HTR-8/SVneo (cell line): Measurements from ENCODE around the gene MAP7.
"Not testable (repeated sequence)": the region's sequence is repeated elsewhere in the genome, so short reads cannot be mapped to it uniquely, and the experiment has no call there.

Experiments used
- DNase-seq: peaks from one replicate; pipeline ENCODE4 v3.0.0; 2011; ENCODE audit warnings: low spot score, mixed read lengths; ENCODE audit not compliant: insufficient read length
- FAIRE-seq: peaks from 2 replicates; lab custom pipeline; 2011; peaks lifted over from hg19 to GRCh38; lab: Jason Lieb, UNC

The MAP7 gene

DNA sequence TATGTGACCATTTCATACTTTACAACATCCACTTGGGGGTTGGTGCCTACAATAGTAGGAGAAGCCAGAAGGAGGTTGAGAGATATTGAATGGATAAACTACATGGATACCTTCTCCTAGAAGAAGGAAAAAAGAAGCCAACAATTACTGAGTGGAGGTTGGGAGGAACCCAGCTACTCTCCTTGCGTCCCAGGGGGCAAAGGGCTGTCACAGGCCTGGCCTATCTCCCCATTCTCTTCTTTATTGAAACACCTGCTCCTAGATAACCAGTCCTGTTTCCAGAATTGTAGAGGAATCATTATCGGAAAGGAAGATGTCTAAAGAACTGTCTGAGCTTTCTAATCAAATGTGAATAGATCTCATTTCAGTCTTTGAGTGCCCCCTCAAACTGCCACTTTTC is 115.1 kb downstream of the MAP7 start:
- no peak for DNase-seq
- FAIRE-seq: no peak

- not testable (repeated sequence) for DNase-seq, FAIRE-seq
These were observed 118.9 kb downstream of the MAP7 start for GRCh38 chr6:136431306-136431705.

DNA sequence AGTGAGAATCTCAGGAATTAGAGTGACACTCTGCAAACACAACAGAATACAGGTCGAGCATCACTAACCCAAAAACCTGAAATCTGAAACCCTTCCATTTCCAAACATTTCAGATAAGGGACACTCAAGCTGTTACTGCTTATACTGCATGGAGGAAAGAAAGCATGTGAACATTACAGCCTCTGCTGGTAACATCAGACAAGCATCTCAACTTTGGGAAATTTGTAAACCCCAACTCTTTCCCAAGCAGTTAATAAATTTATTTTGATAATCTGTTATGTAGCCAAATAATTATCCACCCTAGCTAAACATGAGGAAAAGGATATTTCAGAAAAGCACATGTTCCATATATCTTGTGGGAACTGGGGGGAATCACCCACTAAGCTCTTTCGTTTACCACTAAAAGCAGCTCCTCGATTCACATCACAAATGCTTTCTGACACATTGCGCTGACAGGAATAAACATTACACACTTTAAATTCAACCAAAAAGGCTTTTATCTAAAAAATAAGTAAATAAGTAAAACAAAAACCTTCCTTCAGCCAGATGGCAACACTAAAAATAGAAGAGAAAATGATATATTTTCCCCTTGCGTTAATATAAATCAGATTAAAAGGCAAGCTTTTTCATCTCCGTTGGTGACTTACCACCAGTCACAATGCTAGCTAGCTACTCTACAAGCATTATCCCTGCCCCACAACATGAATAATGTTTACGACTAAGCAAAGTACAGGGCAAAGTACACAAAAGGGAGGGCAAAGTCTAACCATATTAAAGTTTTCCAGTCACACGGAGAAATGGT is 120.8 kb downstream of the MAP7 start:
- FAIRE-seq (no peak), DNase-seq (no peak)

GRCh38 chr6:136427378-136427717 is 122.9 kb downstream of the MAP7 start:
- FAIRE-seq (no peak), DNase-seq (no peak)

DNA sequence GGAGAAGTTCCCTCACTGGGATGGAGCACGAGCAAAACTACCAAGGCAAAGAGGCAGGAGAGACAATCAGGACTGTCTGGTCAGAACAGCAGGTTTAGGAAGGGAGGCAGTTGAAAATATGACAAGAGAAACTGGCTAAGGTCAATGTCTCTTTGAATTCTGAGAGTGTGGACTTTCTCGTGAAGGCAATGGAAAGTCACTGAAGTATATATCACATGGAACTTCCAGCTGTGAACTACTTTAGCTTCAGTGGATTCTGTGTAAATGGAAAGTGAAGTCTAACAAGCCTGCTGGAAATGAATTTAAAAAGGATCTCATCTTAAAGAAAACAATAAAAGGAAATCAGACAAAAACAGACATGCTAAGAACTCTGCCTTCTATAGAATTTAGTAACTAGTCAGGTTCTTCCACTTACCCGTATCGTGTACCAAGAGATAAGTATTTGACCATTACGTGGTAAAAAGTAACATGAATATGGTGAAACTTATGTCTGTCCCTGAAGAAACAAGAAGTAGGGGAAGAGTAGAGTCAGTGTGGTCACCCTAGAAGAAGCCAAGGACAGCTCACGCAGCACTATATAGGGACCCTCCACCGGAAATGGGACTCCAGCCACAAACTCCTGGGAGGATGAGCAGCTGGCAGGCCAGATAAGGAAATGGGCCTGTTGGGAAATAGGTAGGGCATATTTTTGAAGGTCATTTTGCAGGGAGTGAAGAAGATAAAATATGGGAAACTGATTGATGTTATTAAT is 123.4 kb downstream of the MAP7 start:
- FAIRE-seq: no peak
- no peak for DNase-seq

- no peak for FAIRE-seq
- DNase-seq: no peak
These were observed 124.4 kb downstream of the MAP7 start for GRCh38 chr6:136425793-136426192.

- DNase-seq (no peak), FAIRE-seq (no peak)
These were observed 125.3 kb downstream of the MAP7 start for GRCh38 chr6:136424901-136425300.

DNA sequence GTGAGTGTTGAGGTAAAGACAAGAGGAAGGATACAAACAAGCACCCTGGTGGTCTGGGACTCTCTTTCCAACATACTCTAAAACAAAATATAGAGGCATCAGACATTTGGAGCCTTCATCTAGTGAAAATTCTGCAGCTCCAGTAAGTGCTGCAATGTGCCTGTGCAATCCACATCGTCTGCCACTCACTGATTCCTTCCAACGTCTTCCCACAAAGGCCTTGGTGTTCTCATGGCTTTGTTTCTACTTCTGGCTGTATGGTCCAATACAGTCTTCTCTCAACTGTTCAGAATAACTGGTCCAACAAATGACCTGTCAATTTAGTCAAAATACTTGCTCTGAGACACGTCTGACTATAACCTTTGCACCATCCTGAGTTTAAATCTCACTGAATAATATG is 125.8 kb downstream of the MAP7 start:
- FAIRE-seq (no peak), DNase-seq (no peak)

GRCh38 chr6:136421537-136422158 is 128.6 kb downstream of the MAP7 start:
- DNase-seq (no peak), FAIRE-seq (no peak)

DNA sequence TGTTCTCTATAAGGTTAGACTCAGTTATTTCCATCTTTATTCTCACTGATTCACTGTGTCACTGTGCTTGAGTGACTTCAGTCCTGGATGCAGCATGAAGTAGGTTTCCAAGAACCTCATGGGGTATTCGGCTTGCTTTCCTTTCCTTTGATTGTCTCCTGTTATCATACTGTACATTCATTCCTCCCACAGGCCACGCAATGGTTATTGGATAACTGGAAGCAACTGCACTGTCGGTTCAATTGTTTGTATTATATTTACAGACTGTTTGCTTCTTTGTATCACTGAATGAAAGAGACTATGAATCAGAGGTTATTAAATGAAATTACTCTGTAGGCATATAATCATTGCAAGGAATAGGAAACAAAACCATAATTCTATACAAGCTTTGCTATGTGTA is 129.4 kb downstream of the MAP7 start:
- FAIRE-seq: no peak
- no peak for DNase-seq

DNA sequence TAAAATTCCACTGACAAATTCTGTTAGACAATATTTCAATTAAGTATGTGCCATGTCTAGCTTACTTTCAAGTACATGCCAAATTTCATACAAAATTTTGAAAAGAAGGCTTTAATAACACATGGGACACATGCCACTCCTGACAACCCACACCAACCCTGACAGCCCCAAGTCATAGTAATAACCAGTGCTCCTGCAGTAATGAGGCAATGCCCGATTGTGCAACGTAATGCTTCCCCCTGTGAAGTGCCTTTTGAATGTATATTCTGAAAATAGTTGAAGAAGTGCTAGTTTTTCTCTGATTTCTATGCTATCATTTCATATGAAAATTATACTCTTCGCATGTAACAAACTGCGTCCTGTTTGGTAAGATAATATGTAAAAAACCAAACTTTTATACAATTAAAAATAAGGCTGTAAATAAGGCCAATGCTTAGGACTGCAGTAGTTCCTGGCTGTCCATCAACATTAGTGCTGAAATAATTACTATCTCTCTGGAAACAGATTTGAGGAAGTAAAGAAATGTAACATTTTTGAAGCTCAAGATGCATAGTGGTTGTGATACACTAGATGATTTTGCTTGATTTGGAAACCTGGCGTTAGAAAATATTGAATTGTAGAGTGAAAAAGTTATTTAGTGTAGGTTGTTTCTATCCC is 134.7 kb downstream of the MAP7 start:
- FAIRE-seq: no peak

GRCh38 chr6:136412410-136412809 is 137.8 kb downstream of the MAP7 start:
- DNase-seq: no peak
- no peak for FAIRE-seq

More for the DNA sequence above, 134.7 kb downstream of the MAP7 start:
- DNase-seq: no peak

GRCh38 chr6:136411453-136412354 is 138.5 kb downstream of the MAP7 start:
- FAIRE-seq: no peak
- no peak for DNase-seq

- FAIRE-seq (no peak), DNase-seq (no peak)
These were observed 139.2 kb downstream of the MAP7 start for GRCh38 chr6:136411025-136411325.

DNA sequence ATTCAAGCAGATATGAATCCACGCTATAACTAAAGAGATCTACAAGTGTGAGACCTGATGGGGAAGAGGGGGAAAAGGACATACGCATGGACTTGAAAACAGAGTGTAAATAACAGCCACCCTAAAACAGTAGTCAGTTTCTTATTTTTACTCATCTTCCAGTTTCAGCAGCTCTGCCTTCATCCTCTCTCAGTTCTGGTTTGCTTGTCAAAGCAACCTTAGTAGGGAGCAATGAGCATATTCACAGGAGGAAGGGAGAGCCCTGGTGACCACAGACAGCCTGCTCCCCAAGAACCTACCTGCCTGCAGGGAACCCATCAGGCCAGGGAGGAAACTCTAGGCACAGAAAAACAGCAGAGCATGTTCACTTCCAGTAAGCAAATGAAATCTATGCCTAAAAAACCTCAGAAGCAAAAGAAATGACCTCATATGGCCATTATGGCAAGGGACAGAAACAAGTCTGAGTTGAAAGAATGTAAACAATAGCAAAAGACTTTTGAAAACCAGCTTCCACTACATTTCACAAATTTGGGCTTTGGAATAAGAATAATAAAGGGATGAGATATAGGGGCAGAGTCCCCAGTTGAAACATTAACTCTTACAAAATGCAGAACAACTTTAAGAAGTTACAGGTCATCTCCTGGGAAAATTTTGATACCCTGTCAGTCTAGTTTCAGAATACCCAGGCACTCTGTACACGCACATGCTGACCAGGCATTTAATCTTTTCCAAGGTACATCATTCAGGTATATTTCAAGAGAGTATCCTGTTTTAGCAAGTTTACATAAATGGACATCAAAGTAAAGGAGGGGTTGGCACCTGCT is 139.8 kb downstream of the MAP7 start:
- no peak for FAIRE-seq

DNA sequence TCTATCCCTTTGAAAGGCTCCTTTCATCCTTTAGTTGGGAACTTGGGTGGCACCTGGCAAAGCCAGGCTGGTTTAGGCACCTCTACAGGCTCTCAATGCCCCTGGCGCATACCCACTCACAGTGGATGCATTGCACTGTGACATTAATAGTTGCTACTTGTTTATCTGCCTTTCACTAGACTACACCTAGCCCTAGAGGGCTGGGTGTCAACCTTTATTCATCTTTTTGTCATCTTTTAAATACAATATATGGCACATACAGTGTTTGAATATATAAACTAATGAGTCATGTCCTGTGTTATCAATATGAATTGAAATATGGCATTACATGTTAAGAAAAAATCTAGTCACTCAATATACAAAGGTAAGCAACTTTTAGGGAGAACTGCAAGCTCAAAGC is 140.6 kb downstream of the MAP7 start:
- DNase-seq: no peak

More for the DNA sequence above, 139.8 kb downstream of the MAP7 start:
- no peak for DNase-seq

GRCh38 chr6:136408204-136408603 is 142.0 kb downstream of the MAP7 start:
- FAIRE-seq: no peak
- DNase-seq: no peak

More for the DNA sequence above, 140.6 kb downstream of the MAP7 start:
- FAIRE-seq: no peak

DNA sequence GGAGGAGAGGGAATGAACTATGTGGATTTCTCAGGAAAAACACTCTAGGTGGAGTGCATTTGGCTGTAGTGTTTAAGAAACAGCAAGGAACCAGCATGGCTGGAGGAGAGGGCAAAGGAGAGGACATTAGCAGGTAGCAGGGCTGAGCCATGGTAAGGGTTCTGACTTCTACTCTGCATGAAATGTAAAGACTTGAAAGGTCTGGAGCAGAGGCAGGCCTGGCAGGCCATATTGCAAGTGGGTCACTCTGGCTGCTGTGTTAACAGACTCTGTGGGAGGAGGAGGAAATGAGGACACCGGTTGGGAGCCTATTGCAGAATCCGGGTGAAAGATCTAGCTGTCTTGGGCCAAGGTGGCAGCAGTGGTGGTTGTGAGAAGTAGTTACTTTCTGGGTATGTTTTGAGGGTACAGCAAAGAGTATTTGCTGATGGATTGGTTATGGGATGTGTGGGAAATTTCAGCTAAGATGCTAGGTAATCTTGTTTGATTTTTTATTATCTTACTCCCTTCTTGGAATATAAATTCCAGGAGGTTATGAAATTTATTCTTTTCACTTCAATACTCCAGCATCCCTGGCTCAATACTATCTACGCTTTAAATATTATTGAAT is 144.7 kb downstream of the MAP7 start:
- DNase-seq: no peak
- no peak for FAIRE-seq
